ENCODE measurements around the gene TAPT1. TPM values are rescaled to one million over a fixed set of nuclear protein-coding genes. Genes with fewer than 3 reads are reported as not detected.
A peak's percentile ranks its signal among the peaks of the same experiment; 100 is the strongest.

Gene TAPT1
- total RNA-seq, 1 experiment from 2014 or later: 11.1 TPM

- Histone ChIP-seq H4K5ac (ENCODE audit: insufficient read length, low read depth, low read length) (no peak overlapping the region), H3K4me1 (ENCODE audit: insufficient read depth, low read length) (peaks cover 4% of the 10 kb centered on the region; the same call in 1 of the 2 replicates), H3K18ac (ENCODE audit: insufficient read length, low read depth, low read length) (no peak overlapping the region), H3K56ac (ENCODE audit: insufficient read length, low read depth, low read length) (no peak overlapping the region), H2BK15ac (ENCODE audit: low read depth, low read length) (no peak overlapping the region), H4K20me1 (ENCODE audit: control insufficient read depth, insufficient read depth, insufficient read length) (no peaks in the 10 kb centered on the region), H2BK120ac (ENCODE audit: low read depth, low read length, poor library complexity, severe bottlenecking) (no peak overlapping the region), H3K9me3 (ENCODE audit: control insufficient read depth, low read depth, low read length) (no peaks in the 10 kb centered on the region), H2BK20ac (ENCODE audit: low read depth, low read length, poor library complexity, severe bottlenecking) (no peak overlapping the region), H2AK5ac (ENCODE audit: insufficient read length, low read length) (no peak overlapping the region), H4K91ac (ENCODE audit: insufficient read length, low read depth, low read length) (no peak overlapping the region), H3K4me2 (ENCODE audit: insufficient read depth, insufficient read length, low read length) (peak overlapping the region; percentile 98), H2AFZ (ENCODE audit: low read length) (peak overlapping the region; percentile 71), H3T11ph (ENCODE audit: low read length) (no peak overlapping the region), H3K14ac (ENCODE audit: insufficient read depth, low read length) (no peak overlapping the region), H3K9ac (ENCODE audit: extremely low read depth, insufficient read length, low read length) (peak overlapping the region; percentile 69), H3K23ac (ENCODE audit: insufficient read length, low read depth, low read length) (no peak overlapping the region), H3K4ac (ENCODE audit: low read depth, low read length) (no peak overlapping the region), H3K79me2 (ENCODE audit: insufficient read depth, low read length) (peaks cover 2% of the 10 kb centered on the region; the same call in 1 of the 2 replicates), H3K27me3 (ENCODE audit: insufficient read depth, low read length) (no peaks in the 10 kb centered on the region), H2BK5ac (ENCODE audit: insufficient read length, low read length) (no peak overlapping the region), H2BK12ac (ENCODE audit: insufficient read length, low read depth, low read length) (no peak overlapping the region), H3K23me2 (ENCODE audit: insufficient read length, low read depth, low read length, poor library complexity, severe bottlenecking) (peaks cover 10% of the 10 kb centered on the region), H4K8ac (replicated peaks; ENCODE audit: insufficient read length, low read depth, low read length) (no peak overlapping the region), H3K79me1 (ENCODE audit: insufficient read depth, low read depth, low read length, poor library complexity, severe bottlenecking) (no peaks in the 10 kb centered on the region), H3K27ac (ENCODE audit: insufficient read length, low read depth, low read length) (no peak overlapping the region)
- Mint-ChIP-seq H3K4me3 (peak overlapping the region; percentile 86 to 93), H3K9me3 (no peaks in the 10 kb centered on the region), H3K27me3 (ENCODE audit: low read depth) (no peaks in the 10 kb centered on the region), H3K36me3 (ENCODE audit: insufficient read depth in 1 of 3, low read depth in 3 of 3) (peaks cover 0 to 2% (median 0%) of the 10 kb centered on the region in 3 experiments; a peak in 2 of 7 replicates), H3K4me1 (peaks cover 28 to 33% of the 10 kb centered on the region in 2 experiments), H3K27ac (peak overlapping the region in 2 of 3 experiments; percentile 68 to 94; a peak in 4 of 7 replicates)
- no peak for DNase-seq
- no CpG with 5 or more reads among the region's 6 CpGs for WGBS (ENCODE audit: extremely low coverage, insufficient read length, low lambda C conversion rate)
- no peak for TF ChIP-seq CTCF (conservative IDR thresholded peaks at IDR 0.05)
These were observed 956 bp downstream of the TAPT1 start for GRCh38 chr4:16225167-16225862.
